Measurements from ENCODE around the gene DECR2.

DNA sequence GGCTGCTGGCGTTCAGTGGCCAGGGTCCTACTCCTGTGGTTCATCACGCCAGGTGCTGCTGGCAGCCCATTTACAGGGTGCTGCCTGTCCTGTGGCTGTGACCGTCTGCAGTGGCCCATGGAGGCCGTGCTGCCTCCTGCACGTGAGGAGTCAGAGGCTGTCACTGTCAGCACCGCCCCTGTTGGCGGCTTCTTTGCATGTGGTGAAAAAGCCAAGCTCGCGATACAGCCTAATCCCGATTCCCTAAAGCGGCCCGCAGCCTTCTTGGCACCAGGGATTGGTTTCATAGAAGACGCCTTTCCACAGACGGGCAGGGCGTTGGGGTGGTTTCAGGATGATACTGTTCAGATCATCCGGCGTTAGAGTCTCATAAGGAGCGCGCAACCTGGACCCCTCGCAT lies 59.1 kb downstream of the DECR2 start:
- TF ChIP-seq, protein P1, sequence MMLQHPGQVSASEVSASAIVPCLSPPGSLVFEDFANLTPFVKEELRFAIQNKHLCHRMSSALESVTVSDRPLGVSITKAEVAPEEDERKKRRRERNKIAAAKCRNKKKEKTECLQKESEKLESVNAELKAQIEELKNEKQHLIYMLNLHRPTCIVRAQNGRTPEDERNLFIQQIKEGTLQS (IDR thresholded peaks at IDR 0.05), result no peak
- TF ChIP-seq, protein P2, sequence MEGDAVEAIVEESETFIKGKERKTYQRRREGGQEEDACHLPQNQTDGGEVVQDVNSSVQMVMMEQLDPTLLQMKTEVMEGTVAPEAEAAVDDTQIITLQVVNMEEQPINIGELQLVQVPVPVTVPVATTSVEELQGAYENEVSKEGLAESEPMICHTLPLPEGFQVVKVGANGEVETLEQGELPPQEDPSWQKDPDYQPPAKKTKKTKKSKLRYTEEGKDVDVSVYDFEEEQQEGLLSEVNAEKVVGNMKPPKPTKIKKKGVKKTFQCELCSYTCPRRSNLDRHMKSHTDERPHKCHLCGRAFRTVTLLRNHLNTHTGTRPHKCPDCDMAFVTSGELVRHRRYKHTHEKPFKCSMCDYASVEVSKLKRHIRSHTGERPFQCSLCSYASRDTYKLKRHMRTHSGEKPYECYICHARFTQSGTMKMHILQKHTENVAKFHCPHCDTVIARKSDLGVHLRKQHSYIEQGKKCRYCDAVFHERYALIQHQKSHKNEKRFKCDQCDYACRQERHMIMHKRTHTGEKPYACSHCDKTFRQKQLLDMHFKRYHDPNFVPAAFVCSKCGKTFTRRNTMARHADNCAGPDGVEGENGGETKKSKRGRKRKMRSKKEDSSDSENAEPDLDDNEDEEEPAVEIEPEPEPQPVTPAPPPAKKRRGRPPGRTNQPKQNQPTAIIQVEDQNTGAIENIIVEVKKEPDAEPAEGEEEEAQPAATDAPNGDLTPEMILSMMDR (IDR thresholded peaks at IDR 0.05; ENCODE audit: low read depth, low read length, missing input control), result no peak
- TF ChIP-seq EGR1 (IDR thresholded peaks at IDR 0.05; ENCODE audit: low read depth in 2 of 2) (no peak), YY1 (IDR thresholded peaks at IDR 0.05) (no peak), GABPA (IDR thresholded peaks at IDR 0.05 in 1 of 2, conservative IDR thresholded peaks at IDR 0.05 in 1 of 2) (no peak), TAF1 (conservative IDR thresholded peaks at IDR 0.05) (no peak), FOXA1 (IDR thresholded peaks at IDR 0.05) (no peak), JUND (IDR thresholded peaks at IDR 0.05) (no peak), NR2F2 (IDR thresholded peaks at IDR 0.05) (no peak)
- TF ChIP-seq, protein P3, sequence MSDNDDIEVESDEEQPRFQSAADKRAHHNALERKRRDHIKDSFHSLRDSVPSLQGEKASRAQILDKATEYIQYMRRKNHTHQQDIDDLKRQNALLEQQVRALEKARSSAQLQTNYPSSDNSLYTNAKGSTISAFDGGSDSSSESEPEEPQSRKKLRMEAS (IDR thresholded peaks at IDR 0.05), result no peak
- TF ChIP-seq, protein P4, sequence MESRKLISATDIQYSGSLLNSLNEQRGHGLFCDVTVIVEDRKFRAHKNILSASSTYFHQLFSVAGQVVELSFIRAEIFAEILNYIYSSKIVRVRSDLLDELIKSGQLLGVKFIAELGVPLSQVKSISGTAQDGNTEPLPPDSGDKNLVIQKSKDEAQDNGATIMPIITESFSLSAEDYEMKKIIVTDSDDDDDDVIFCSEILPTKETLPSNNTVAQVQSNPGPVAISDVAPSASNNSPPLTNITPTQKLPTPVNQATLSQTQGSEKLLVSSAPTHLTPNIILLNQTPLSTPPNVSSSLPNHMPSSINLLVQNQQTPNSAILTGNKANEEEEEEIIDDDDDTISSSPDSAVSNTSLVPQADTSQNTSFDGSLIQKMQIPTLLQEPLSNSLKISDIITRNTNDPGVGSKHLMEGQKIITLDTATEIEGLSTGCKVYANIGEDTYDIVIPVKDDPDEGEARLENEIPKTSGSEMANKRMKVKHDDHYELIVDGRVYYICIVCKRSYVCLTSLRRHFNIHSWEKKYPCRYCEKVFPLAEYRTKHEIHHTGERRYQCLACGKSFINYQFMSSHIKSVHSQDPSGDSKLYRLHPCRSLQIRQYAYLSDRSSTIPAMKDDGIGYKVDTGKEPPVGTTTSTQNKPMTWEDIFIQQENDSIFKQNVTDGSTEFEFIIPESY (IDR thresholded peaks at IDR 0.05), result no peak
- TF ChIP-seq, protein P5, sequence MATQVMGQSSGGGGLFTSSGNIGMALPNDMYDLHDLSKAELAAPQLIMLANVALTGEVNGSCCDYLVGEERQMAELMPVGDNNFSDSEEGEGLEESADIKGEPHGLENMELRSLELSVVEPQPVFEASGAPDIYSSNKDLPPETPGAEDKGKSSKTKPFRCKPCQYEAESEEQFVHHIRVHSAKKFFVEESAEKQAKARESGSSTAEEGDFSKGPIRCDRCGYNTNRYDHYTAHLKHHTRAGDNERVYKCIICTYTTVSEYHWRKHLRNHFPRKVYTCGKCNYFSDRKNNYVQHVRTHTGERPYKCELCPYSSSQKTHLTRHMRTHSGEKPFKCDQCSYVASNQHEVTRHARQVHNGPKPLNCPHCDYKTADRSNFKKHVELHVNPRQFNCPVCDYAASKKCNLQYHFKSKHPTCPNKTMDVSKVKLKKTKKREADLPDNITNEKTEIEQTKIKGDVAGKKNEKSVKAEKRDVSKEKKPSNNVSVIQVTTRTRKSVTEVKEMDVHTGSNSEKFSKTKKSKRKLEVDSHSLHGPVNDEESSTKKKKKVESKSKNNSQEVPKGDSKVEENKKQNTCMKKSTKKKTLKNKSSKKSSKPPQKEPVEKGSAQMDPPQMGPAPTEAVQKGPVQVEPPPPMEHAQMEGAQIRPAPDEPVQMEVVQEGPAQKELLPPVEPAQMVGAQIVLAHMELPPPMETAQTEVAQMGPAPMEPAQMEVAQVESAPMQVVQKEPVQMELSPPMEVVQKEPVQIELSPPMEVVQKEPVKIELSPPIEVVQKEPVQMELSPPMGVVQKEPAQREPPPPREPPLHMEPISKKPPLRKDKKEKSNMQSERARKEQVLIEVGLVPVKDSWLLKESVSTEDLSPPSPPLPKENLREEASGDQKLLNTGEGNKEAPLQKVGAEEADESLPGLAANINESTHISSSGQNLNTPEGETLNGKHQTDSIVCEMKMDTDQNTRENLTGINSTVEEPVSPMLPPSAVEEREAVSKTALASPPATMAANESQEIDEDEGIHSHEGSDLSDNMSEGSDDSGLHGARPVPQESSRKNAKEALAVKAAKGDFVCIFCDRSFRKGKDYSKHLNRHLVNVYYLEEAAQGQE (IDR thresholded peaks at IDR 0.05), result no peak

Measured in liver (tissue), 3 donors.